ENCODE results near the gene CWC15.

The CWC15 gene

DNA sequence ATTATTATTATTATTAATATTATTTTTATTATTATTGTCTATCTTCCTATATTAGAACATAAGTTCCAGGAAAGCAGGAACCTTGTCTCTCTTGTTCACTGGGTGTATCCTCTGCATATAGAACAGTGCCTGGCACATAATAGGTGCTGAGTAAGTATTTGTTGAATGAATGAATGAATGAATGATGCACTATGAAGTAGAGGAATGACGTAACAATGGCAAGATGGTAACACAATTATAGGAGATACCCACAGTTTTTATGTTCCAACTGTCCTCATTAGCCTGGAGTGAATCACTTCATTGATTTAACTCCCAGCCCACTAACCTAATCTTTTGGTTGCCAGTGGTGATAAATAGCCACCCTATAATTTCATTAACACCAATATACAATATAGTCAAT, 2.2 kb upstream of the CWC15 start:
- peaks cover 24% of the 10 kb centered on the region for H3K4me1 ChIP-seq (ENCODE audit: insufficient read depth, low read length, poor library complexity, severe bottlenecking)
- peaks cover 24% of the 10 kb centered on the region for H4K20me1 ChIP-seq (ENCODE audit: insufficient read depth, low read length, poor library complexity, severe bottlenecking)
- H3K9ac ChIP-seq (ENCODE audit: low read depth, low read length, poor library complexity, severe bottlenecking), result no peak overlapping the region
- no peak for TF ChIP-seq EZH2phosphoT487 (IDR thresholded peaks at IDR 0.05; ENCODE audit: borderline replicate concordance)
- TF ChIP-seq, protein P1, sequence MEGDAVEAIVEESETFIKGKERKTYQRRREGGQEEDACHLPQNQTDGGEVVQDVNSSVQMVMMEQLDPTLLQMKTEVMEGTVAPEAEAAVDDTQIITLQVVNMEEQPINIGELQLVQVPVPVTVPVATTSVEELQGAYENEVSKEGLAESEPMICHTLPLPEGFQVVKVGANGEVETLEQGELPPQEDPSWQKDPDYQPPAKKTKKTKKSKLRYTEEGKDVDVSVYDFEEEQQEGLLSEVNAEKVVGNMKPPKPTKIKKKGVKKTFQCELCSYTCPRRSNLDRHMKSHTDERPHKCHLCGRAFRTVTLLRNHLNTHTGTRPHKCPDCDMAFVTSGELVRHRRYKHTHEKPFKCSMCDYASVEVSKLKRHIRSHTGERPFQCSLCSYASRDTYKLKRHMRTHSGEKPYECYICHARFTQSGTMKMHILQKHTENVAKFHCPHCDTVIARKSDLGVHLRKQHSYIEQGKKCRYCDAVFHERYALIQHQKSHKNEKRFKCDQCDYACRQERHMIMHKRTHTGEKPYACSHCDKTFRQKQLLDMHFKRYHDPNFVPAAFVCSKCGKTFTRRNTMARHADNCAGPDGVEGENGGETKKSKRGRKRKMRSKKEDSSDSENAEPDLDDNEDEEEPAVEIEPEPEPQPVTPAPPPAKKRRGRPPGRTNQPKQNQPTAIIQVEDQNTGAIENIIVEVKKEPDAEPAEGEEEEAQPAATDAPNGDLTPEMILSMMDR (conservative IDR thresholded peaks at IDR 0.05; ENCODE audit: low read length), result no peak
- peaks cover 61% of the 10 kb centered on the region for H3K27me3 ChIP-seq (ENCODE audit: insufficient read depth, low read length, poor library complexity, severe bottlenecking)
- H2AFZ ChIP-seq (ENCODE audit: low read length), result no peak overlapping the region
- peaks cover 7% of the 10 kb centered on the region; the same call in 1 of the 2 replicates for H3K36me3 ChIP-seq (ENCODE audit: insufficient read depth, low read length)
- H3F3A ChIP-seq (ENCODE audit: low read depth), result no peaks in the 10 kb centered on the region
- H3K4me2 ChIP-seq (ENCODE audit: low read depth, low read length, poor library complexity, severe bottlenecking), result no peak overlapping the region
- H3K4me3 ChIP-seq (ENCODE audit: low read length, poor library complexity, severe bottlenecking), result no peak overlapping the region
- H3K9me3 ChIP-seq (ENCODE audit: insufficient read depth, low read depth, low read length), result no peaks in the 10 kb centered on the region
- peaks cover 28% of the 10 kb centered on the region for H3K79me2 ChIP-seq (ENCODE audit: insufficient read depth, low read length)
- no peaks in the 10 kb centered on the region for H3K9me2 ChIP-seq (replicated peaks; ENCODE audit: low read depth, low read length)

DNA sequence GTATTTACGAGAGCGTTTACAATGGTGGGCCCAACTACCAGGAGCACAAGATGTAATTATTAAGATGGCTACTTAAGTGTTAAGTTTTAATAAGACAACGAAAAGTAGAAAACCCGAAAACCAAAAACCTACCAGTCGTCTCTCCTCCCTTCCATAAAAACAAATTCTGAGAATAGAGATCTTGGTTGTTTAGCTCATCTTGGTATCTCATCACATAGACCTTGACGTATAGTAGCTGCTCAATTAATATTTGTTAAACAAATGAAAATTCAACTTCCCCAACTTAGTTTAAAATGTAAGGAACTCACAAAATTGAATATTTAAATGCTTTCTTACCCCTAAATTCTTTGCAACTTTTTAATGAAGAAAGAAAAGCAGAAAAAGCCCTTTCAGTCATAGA, 822 bp upstream of the CWC15 start:
- peak overlapping the region; percentile 78 for H3K4me2 ChIP-seq (ENCODE audit: low read depth, low read length, poor library complexity, severe bottlenecking)
- peaks cover 31% of the 10 kb centered on the region for H3K4me1 ChIP-seq (ENCODE audit: insufficient read depth, low read length, poor library complexity, severe bottlenecking)
- no peaks in the 10 kb centered on the region for H3K9me3 ChIP-seq (ENCODE audit: insufficient read depth, low read depth, low read length)
- peak overlapping the region; percentile 88 for H3K4me3 ChIP-seq (ENCODE audit: low read length, poor library complexity, severe bottlenecking)
- H3K27me3 ChIP-seq (ENCODE audit: insufficient read depth, low read length, poor library complexity, severe bottlenecking), result peaks cover 50% of the 10 kb centered on the region
- H3K36me3 ChIP-seq (ENCODE audit: insufficient read depth, low read length), result peaks cover 21% of the 10 kb centered on the region
- no peaks in the 10 kb centered on the region for H3K9me2 ChIP-seq (replicated peaks; ENCODE audit: low read depth, low read length)
- peaks cover 35% of the 10 kb centered on the region for H3K79me2 ChIP-seq (ENCODE audit: insufficient read depth, low read length)
- peak overlapping the region; percentile 98 for H2AFZ ChIP-seq (ENCODE audit: low read length)
- H4K20me1 ChIP-seq (ENCODE audit: insufficient read depth, low read length, poor library complexity, severe bottlenecking), result peaks cover 29% of the 10 kb centered on the region
- H3F3A ChIP-seq (ENCODE audit: low read depth), result no peaks in the 10 kb centered on the region
- TF ChIP-seq EZH2phosphoT487 (IDR thresholded peaks at IDR 0.05; ENCODE audit: borderline replicate concordance), result no peak
- TF ChIP-seq, protein P1 (conservative IDR thresholded peaks at IDR 0.05; ENCODE audit: low read length), result no peak
- H3K9ac ChIP-seq (ENCODE audit: low read depth, low read length, poor library complexity, severe bottlenecking), result peak overlapping the region; percentile 90

DNA sequence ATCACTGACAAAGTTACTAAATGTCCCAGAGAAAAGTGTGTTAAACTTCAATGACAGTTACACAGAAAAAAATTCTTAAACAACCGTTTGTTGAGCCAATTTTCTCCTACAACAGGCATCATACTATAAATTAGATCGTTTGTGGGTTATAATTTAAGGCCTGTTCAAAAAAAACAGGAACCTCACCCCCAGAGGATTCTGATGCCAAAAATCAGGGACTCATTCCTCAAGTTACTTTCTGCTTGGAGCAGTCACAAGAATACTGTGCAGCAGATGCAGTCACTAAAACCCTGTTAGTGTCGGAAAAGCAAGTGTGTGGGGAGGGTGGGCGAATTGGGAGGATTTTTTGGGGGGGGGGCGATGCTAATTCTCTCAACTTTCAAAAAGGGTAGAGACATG, 657 bp downstream of the CWC15 start:
- Histone ChIP-seq H4K20me1 (ENCODE audit: insufficient read depth, low read length, poor library complexity, severe bottlenecking) (peaks cover 36% of the 10 kb centered on the region), H2AFZ (ENCODE audit: low read length) (no peak overlapping the region), H3K27me3 (ENCODE audit: insufficient read depth, low read length, poor library complexity, severe bottlenecking) (peaks cover 39% of the 10 kb centered on the region), H3K79me2 (ENCODE audit: insufficient read depth, low read length) (peaks cover 35% of the 10 kb centered on the region), H3K9me3 (ENCODE audit: insufficient read depth, low read depth, low read length) (no peaks in the 10 kb centered on the region), H3K36me3 (ENCODE audit: insufficient read depth, low read length) (peaks cover 35% of the 10 kb centered on the region), H3K4me2 (ENCODE audit: low read depth, low read length, poor library complexity, severe bottlenecking) (peak overlapping the region; percentile 83), H3K9me2 (replicated peaks; ENCODE audit: low read depth, low read length) (no peaks in the 10 kb centered on the region), H3K9ac (ENCODE audit: low read depth, low read length, poor library complexity, severe bottlenecking) (peak overlapping the region; percentile 90), H3K4me1 (ENCODE audit: insufficient read depth, low read length, poor library complexity, severe bottlenecking) (peaks cover 31% of the 10 kb centered on the region), H3F3A (ENCODE audit: low read depth) (no peaks in the 10 kb centered on the region), H3K4me3 (ENCODE audit: low read length, poor library complexity, severe bottlenecking) (peak overlapping the region; percentile 88)
- no peak for TF ChIP-seq EZH2phosphoT487 (IDR thresholded peaks at IDR 0.05; ENCODE audit: borderline replicate concordance)
- TF ChIP-seq, protein P1 (conservative IDR thresholded peaks at IDR 0.05; ENCODE audit: low read length), result no peak
